Upper lobe of left lung (tissue), 4 donors: ENCODE measurements around the gene MAP1S.

Source experiments
- EP300 ChIP-seq, 4 donors: sonication (generic); formaldehyde crosslinking; IDR thresholded peaks; one replicate each; pipeline ENCODE4 v1.5.1; 2017; ENCODE audit warnings: antibody characterized with exemption in 4 of 4, control low read depth in 2 of 4
- POLR2A ChIP-seq, 4 donors: fragments of 450-650 bp; IDR thresholded peaks; one replicate each; pipeline ENCODE4 v1.5.1; 2016 to 2017; ENCODE audit warnings: antibody characterized with exemption in 4 of 4, mild to moderate bottlenecking in 2 of 4
- POLR2AphosphoS5 ChIP-seq, 2 donors: sonication (generic); formaldehyde crosslinking; IDR thresholded peaks; one replicate each; pipeline ENCODE4 v1.5.1; 2017; ENCODE audit warnings: antibody characterized with exemption in 2 of 2
- TF ChIP-seq, protein P1 (sequence below), 6 experiments: fragments of 450-650 bp in 4 of 6; fragments of 200-600 bp in 2 of 6; sonication (generic) in 2 of 6; IDR thresholded peaks; one replicate each; pipeline ENCODE4 v1.5.1; 2016 to 2019; ENCODE audit warnings: antibody characterized with exemption in 6 of 6

DNA sequence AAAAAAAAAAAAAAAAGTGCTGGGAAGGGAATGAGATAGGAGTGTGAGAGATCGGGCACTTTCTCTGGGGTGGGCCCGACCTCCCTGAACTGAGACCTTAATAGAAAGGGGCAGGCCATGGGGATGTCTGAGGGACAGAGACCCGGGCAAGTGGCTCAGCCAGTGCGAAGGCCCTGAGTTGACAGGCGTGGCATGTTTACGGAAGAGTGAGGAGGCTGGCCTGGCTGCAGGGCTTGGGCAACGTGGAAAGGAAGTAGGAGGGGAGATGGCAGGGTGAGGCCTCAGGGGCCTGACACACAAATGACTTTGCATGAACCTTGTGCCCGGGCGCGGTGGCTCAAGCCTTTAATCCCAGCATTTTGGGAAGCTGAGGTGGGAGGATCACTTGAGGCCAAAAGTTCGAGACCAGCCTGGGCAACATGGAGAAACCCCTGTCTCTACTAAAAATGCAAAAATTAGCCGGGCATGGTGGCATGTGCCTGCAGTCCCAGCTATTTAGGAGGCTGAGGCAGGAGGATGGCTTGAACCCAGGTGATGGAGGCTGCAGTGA, 45.9 kb downstream of the MAP1S start:
- TF ChIP-seq, protein P1, sequence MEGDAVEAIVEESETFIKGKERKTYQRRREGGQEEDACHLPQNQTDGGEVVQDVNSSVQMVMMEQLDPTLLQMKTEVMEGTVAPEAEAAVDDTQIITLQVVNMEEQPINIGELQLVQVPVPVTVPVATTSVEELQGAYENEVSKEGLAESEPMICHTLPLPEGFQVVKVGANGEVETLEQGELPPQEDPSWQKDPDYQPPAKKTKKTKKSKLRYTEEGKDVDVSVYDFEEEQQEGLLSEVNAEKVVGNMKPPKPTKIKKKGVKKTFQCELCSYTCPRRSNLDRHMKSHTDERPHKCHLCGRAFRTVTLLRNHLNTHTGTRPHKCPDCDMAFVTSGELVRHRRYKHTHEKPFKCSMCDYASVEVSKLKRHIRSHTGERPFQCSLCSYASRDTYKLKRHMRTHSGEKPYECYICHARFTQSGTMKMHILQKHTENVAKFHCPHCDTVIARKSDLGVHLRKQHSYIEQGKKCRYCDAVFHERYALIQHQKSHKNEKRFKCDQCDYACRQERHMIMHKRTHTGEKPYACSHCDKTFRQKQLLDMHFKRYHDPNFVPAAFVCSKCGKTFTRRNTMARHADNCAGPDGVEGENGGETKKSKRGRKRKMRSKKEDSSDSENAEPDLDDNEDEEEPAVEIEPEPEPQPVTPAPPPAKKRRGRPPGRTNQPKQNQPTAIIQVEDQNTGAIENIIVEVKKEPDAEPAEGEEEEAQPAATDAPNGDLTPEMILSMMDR (IDR thresholded peaks at IDR 0.05): no peak
- TF ChIP-seq POLR2A (IDR thresholded peaks at IDR 0.05) (peak in 1 of 4 donors; percentile 33), POLR2AphosphoS5 (IDR thresholded peaks at IDR 0.05) (peak; percentile 30 to 61), EP300 (IDR thresholded peaks at IDR 0.05) (no peak)
